Stimulated activated CD4-positive, alpha-beta T cell treated with anti-CD3 and anti-CD28 coated beads, Interleukin-2, amount 100 ng/mL, for 4 hours (primary cell): Measurements from ENCODE around the gene ZBTB47.

Experiments used
- DNase-seq: peaks from one replicate; pipeline ENCODE4 v3.0.0-alpha.2; 2020; ENCODE audit warnings: low read depth

ZBTB47 gene

GRCh38 chr3:42699511-42699971, 46.0 kb downstream of the ZBTB47 start:
- no peak for DNase-seq

GRCh38 chr3:42700366-42701288, 47.1 kb downstream of the ZBTB47 start:
- DNase-seq: no peak

GRCh38 chr3:42701371-42702065, 48.0 kb downstream of the ZBTB47 start:
- DNase-seq: no peak

GRCh38 chr3:42702066-42702951, 48.8 kb downstream of the ZBTB47 start, which contains the start of gene HHATL:
TSS of gene HHATL (minus strand) at chr3:42702798. CDS start at chr3:42700826, 1,972 bp downstream.
- no peak for DNase-seq

GRCh38 chr3:42702982-42703694, 49.6 kb downstream of the ZBTB47 start:
- no peak for DNase-seq

GRCh38 chr3:42703695-42704025, 50.2 kb downstream of the ZBTB47 start:
- no peak for DNase-seq

GRCh38 chr3:42704136-42704841, 50.8 kb downstream of the ZBTB47 start:
- no peak for DNase-seq

- DNase-seq: no peak
Measured at GRCh38 chr3:42705058-42705767, 51.7 kb downstream of the ZBTB47 start.

- DNase-seq: no peak
Measured at GRCh38 chr3:42705962-42706585, 52.6 kb downstream of the ZBTB47 start.

GRCh38 chr3:42706721-42707619, 53.5 kb downstream of the ZBTB47 start:
- no peak for DNase-seq

- no peak for DNase-seq
Measured at GRCh38 chr3:42707620-42708355, 54.3 kb downstream of the ZBTB47 start.

- DNase-seq: no peak
Measured at GRCh38 chr3:42708611-42709151, 55.2 kb downstream of the ZBTB47 start.

GRCh38 chr3:42709621-42710020, 56.1 kb downstream of the ZBTB47 start:
- no peak for DNase-seq

- DNase-seq: no peak
Measured at GRCh38 chr3:42710323-42711021, 57.0 kb downstream of the ZBTB47 start.

GRCh38 chr3:42711491-42712343, 58.2 kb downstream of the ZBTB47 start:
- DNase-seq: no peak

- no peak for DNase-seq
Measured at GRCh38 chr3:42712344-42712648, 58.8 kb downstream of the ZBTB47 start.
